Kidney glomerular epithelial cell (primary cell): ENCODE data around the gene GABRD.

Experiments used
- DNase-seq: peaks from one replicate; lab custom pipeline; 2025; lab: John Stamatoyannopoulos, UW

The GABRD gene

GRCh38 chr1:2053784-2054376 lies 34.7 kb downstream of the GABRD start:
- DNase-seq, result no peak

- DNase-seq, result no peak
Observed at GRCh38 chr1:2054560-2054959, 35.4 kb downstream of the GABRD start.

- DNase-seq, result no peak
Observed at GRCh38 chr1:2055911-2056575, 36.9 kb downstream of the GABRD start.

- no peak for DNase-seq
Observed at GRCh38 chr1:2056955-2057590, 37.9 kb downstream of the GABRD start.

GRCh38 chr1:2059290-2059953 lies 40.3 kb downstream of the GABRD start:
- DNase-seq, result no peak

- no peak for DNase-seq
Observed at GRCh38 chr1:2060072-2060471, 40.9 kb downstream of the GABRD start.

GRCh38 chr1:2060535-2060934 lies 41.4 kb downstream of the GABRD start:
- DNase-seq, result no peak

- no peak for DNase-seq
Observed at GRCh38 chr1:2061065-2061778, 42.1 kb downstream of the GABRD start.

- no peak for DNase-seq
Observed at GRCh38 chr1:2065699-2066098, 46.6 kb downstream of the GABRD start.

GRCh38 chr1:2067393-2067792 lies 48.2 kb downstream of the GABRD start:
- DNase-seq, result no peak

- no peak for DNase-seq
Observed at GRCh38 chr1:2067981-2068380, 48.8 kb downstream of the GABRD start.

GRCh38 chr1:2068951-2069350 lies 49.8 kb downstream of the GABRD start:
- no peak for DNase-seq

- DNase-seq, result no peak
Observed at GRCh38 chr1:2070016-2070415, 50.9 kb downstream of the GABRD start.

GRCh38 chr1:2070800-2071530 lies 51.8 kb downstream of the GABRD start:
- DNase-seq, result no peak

- DNase-seq, result no peak
Observed at GRCh38 chr1:2072109-2072806, 53.1 kb downstream of the GABRD start.

GRCh38 chr1:2072891-2073290 lies 53.7 kb downstream of the GABRD start:
- DNase-seq, result no peak

- DNase-seq, result no peak
Observed at GRCh38 chr1:2073382-2074230, 54.5 kb downstream of the GABRD start.

GRCh38 chr1:2074396-2074795 lies 55.3 kb downstream of the GABRD start:
- no peak for DNase-seq

GRCh38 chr1:2074944-2075740 lies 56.0 kb downstream of the GABRD start:
- DNase-seq, result no peak
